ENCODE data around the gene TESPA1. TPM values are rescaled to one million over a fixed set of nuclear protein-coding genes. Genes with fewer than 3 reads are reported as not detected.

The TESPA1 gene
- total and polyA plus RNA-seq, 2 of the 4 experiments (the other 2 are of a cell fraction): not detected

DNA sequence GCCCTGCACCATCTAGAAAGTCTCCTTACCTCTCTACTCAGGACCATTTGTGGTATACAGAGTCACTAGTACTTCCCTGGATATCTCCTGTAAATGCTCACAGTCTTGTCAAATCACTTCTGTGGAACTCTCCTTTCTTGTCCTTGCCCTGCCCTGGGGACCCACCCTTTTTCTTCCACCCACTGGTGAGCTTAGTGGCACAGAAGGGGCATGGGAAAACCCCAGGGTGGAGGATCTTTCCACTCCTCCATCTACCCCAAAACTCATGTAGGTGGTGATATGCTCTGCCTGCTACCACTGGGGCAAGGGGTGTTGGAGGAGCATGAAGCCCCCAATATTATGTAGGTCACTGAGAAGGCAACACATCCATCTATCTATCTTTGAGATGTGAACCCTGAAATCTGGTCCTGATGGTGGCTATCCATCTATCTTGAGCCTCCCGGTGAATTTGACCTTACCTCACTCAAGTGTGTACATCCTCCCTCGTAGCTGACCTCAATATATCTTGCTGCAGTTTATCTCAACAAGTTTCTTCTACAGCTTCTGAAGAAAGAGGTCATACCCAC, 943 bp downstream of the TESPA1 start:
- dilution Hi-C loops (cut with HindIII; ENCODE audit: low sequenced_read_pairs, unreplicated experiment): no loop called here

More for the DNA sequence above, 943 bp downstream of the TESPA1 start:
- H3K18ac ChIP-seq (ENCODE audit: low read depth, low read length): no peak overlapping the region
- no peaks in the 10 kb centered on the region for H3K79me1 ChIP-seq (ENCODE audit: low read depth in 1 of 2, low read length in 2 of 2)
- no peak overlapping the region for H3K14ac ChIP-seq (replicated peaks; ENCODE audit: low read depth, low read length)
- H3K27ac ChIP-seq (ENCODE audit: insufficient read depth, low read length): no peak overlapping the region
- H4K20me1 ChIP-seq (ENCODE audit: insufficient read depth, low read length): no peaks in the 10 kb centered on the region
- H3K9ac ChIP-seq (ENCODE audit: low read depth, low read length): no peak overlapping the region
- H4K91ac ChIP-seq (ENCODE audit: insufficient read depth, low read depth, low read length): no peak overlapping the region
- H2AK5ac ChIP-seq (ENCODE audit: low read depth, low read length): no peak overlapping the region
- H3K4ac ChIP-seq (ENCODE audit: low read depth, low read length): no peak overlapping the region
- H3K27me3 ChIP-seq (ENCODE audit: control insufficient read depth, insufficient read depth, low read length): peaks cover 3% of the 10 kb centered on the region
- no peak overlapping the region for H3K23ac ChIP-seq (ENCODE audit: low read depth, low read length)
- no peak overlapping the region for H2AFZ ChIP-seq (replicated peaks; ENCODE audit: low read length, poor library complexity)
- ATAC-seq (ENCODE audit: low read depth) (no peak), DNase-seq (no peak)
- H3K4me2 ChIP-seq (ENCODE audit: low read depth, low read length): no peak overlapping the region
- no peaks in the 10 kb centered on the region for H3K9me3 ChIP-seq (ENCODE audit: control insufficient read depth, insufficient read depth, low read length)
- H2BK15ac ChIP-seq (ENCODE audit: low read depth, low read length): no peak overlapping the region
- no peak overlapping the region for H4K5ac ChIP-seq (ENCODE audit: low read depth, low read length)
- no peak overlapping the region for H3K56ac ChIP-seq (ENCODE audit: extremely low read depth, insufficient read depth, low read length)
- no peak overlapping the region for H4K8ac ChIP-seq (ENCODE audit: low read depth in 2 of 2, low read length in 2 of 2)
- WGBS, 2 experiments (ENCODE audit: extremely low coverage in 2 of 2, insufficient read length in 1 of 2): no CpG with 5 or more reads among the region's 2 CpGs
- intact Hi-C loops (cut with micrococcal nuclease): no loop called here
- H3K4me3 ChIP-seq (ENCODE audit: insufficient read depth, low read depth, low read length): no peak overlapping the region
- TF ChIP-seq, protein P1, sequence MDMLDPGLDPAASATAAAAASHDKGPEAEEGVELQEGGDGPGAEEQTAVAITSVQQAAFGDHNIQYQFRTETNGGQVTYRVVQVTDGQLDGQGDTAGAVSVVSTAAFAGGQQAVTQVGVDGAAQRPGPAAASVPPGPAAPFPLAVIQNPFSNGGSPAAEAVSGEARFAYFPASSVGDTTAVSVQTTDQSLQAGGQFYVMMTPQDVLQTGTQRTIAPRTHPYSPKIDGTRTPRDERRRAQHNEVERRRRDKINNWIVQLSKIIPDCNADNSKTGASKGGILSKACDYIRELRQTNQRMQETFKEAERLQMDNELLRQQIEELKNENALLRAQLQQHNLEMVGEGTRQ (IDR thresholded peaks at IDR 0.05; ENCODE audit: low read depth, low read length): no peak
- TF ChIP-seq CEBPB (IDR thresholded peaks at IDR 0.05; ENCODE audit: low read depth, low read length) (no peak), NFE2L2 (IDR thresholded peaks at IDR 0.05; ENCODE audit: low read depth, low read length) (no peak), CHD1 (IDR thresholded peaks at IDR 0.05; ENCODE audit: low read depth, low read length) (no peak), POLR2A (IDR thresholded peaks at IDR 0.05; ENCODE audit: low read depth, low read length) (no peak)
- H3K9me1 ChIP-seq (ENCODE audit: insufficient read depth, low read length): no peaks in the 10 kb centered on the region
- ChIA-PET POLR2A (ENCODE audit: unreplicated experiment) (no interaction called here), CTCF (interaction anchor here (0.7 to 1.1 kb wide), 2 partner anchors 26 to 85 kb away, joined by 3 to 4 read pairs; no protein-coding TSS in a partner anchor)
- no peak overlapping the region for H2BK5ac ChIP-seq (ENCODE audit: low read depth, low read length, poor library complexity, severe bottlenecking)
- no peak overlapping the region for H2BK20ac ChIP-seq (ENCODE audit: low read depth, low read length)
- BruUV-seq (replicated peaks): no TSS peak
- H2AK9ac ChIP-seq (replicated peaks; ENCODE audit: low read depth, low read length, poor library complexity): no peak overlapping the region
- H3K4me1 ChIP-seq (ENCODE audit: control insufficient read depth, insufficient read depth, low read length): no peaks in the 10 kb centered on the region
- in situ Hi-C loops (cut with MboI; ENCODE audit: low sequenced_read_pairs): no loop called here
- no peak overlapping the region for H2BK120ac ChIP-seq (ENCODE audit: low read depth, low read length)
- H3K36me3 ChIP-seq (ENCODE audit: control insufficient read depth, insufficient read depth, low read length): no peaks in the 10 kb centered on the region

Measured in IMR-90 (cell line).